Astrocyte of the cerebellum (primary cell): ENCODE data around the gene CLEC3B.
A peak's percentile ranks its signal among the peaks of the same experiment; 100 is the strongest.

ENCODE experiments used
- DNase-seq: peaks from one replicate; pipeline ENCODE4 v3.0.0-alpha.2; 2011; ENCODE audit warnings: low read depth
- H3K4me3 ChIP-seq: 2 replicates; pipeline ENCODE4 v1.5.1; 2011; ENCODE audit warnings: mild to moderate bottlenecking, low read depth, low read length, moderate library complexity
- CTCF ChIP-seq: IDR thresholded peaks from 2 replicates; pipeline ENCODE4 v1.5.1; 2012; ENCODE audit warnings: low read length, low read depth, moderate library complexity, mild to moderate bottlenecking; ENCODE audit errors: missing control alignments
- in situ Hi-C: cut with HindIII; loops from 2 replicates; pipeline ENCODE4 v1.10.0; 2017; ENCODE audit warnings: low sequenced_read_pairs

CLEC3B gene

GRCh38 chr3:44987332-44987731, 38.8 kb upstream of the CLEC3B start:
- in situ Hi-C loops, result no loop called here
- no peak for TF ChIP-seq CTCF
- no peak for DNase-seq
- H3K4me3 ChIP-seq, result no peak overlapping the region

GRCh38 chr3:44988073-44988472, 38.0 kb upstream of the CLEC3B start:
- no peak overlapping the region for H3K4me3 ChIP-seq
- DNase-seq, result no peak
- in situ Hi-C loops, result no loop called here
- peak; percentile 60 for TF ChIP-seq CTCF

- no peak for TF ChIP-seq CTCF
- in situ Hi-C loops, result no loop called here
- no peak for DNase-seq
- H3K4me3 ChIP-seq, result no peak overlapping the region
These were observed 37.0 kb upstream of the CLEC3B start for GRCh38 chr3:44989141-44989540.

GRCh38 chr3:44989636-44990373, 36.3 kb upstream of the CLEC3B start:
- no peak overlapping the region for H3K4me3 ChIP-seq
- in situ Hi-C loops, result no loop called here
- TF ChIP-seq CTCF, result no peak
- no peak for DNase-seq

- no peak overlapping the region for H3K4me3 ChIP-seq
- DNase-seq, result no peak
- no peak for TF ChIP-seq CTCF
- in situ Hi-C loops, result no loop called here
These were observed 34.8 kb upstream of the CLEC3B start for GRCh38 chr3:44991326-44991725.

GRCh38 chr3:44992555-44993470, 33.3 kb upstream of the CLEC3B start:
- DNase-seq, result no peak
- in situ Hi-C loops, result no loop called here
- peak; percentile 76 for TF ChIP-seq CTCF
- H3K4me3 ChIP-seq, result no peak overlapping the region
